Upper lobe of left lung (tissue), 4 donors: Measurements from ENCODE around the gene MEIOSIN.
"Not testable (repeated sequence)": the region's sequence is repeated elsewhere in the genome, so short reads cannot be mapped to it uniquely, and the experiment has no call there.

ENCODE experiments used
- CTCF ChIP-seq, 6 experiments: fragments of 450-650 bp in 4 of 6; fragments of 200-600 bp in 2 of 6; sonication (generic) in 2 of 6; IDR thresholded peaks; one replicate each; pipeline ENCODE4 v1.5.1; 2016 to 2019; ENCODE audit warnings: antibody characterized with exemption in 6 of 6
- EP300 ChIP-seq, 4 donors: sonication (generic); formaldehyde crosslinking; IDR thresholded peaks; one replicate each; pipeline ENCODE4 v1.5.1; 2017; ENCODE audit warnings: antibody characterized with exemption in 4 of 4, control low read depth in 2 of 4
- POLR2A ChIP-seq, 4 donors: fragments of 450-650 bp; IDR thresholded peaks; one replicate each; pipeline ENCODE4 v1.5.1; 2016 to 2017; ENCODE audit warnings: antibody characterized with exemption in 4 of 4, mild to moderate bottlenecking in 2 of 4

- not testable (repeated sequence) for TF ChIP-seq CTCF, EP300, POLR2A (IDR thresholded peaks at IDR 0.05)
These were observed 4.6 kb upstream of the MEIOSIN start for GRCh38 chr19:45728683-45729082.
